H1 (cell line): ENCODE results near the gene RPA3. TPM values are rescaled to one million over a fixed set of nuclear protein-coding genes. Genes with fewer than 3 reads are reported as not detected.

ENCODE experiments used
- CTCF ChIA-PET: fragments of 300-600 bp; sonication (Branson Sonifier 250); formaldehyde crosslinking; loops from one replicate; lab custom pipeline; 2021; ENCODE audit not compliant: partially characterized antibody; lab: Charles Lee
- POLR2A ChIA-PET: fragments of 300-600 bp; sonication (Branson Sonifier 250); formaldehyde crosslinking; loops from one replicate; lab custom pipeline; 2021; ENCODE audit warnings: inconsistent platforms; ENCODE audit not compliant: partially characterized antibody; lab: Charles Lee
- DNase-seq, 2 experiments: peaks; one replicate each; pipeline versions ENCODE4 v3.0.0 to v3.0.0-alpha.2; 2010 to 2022; ENCODE audit warnings: low spot score in 2 of 2, low read depth in 1 of 2, mixed read lengths in 1 of 2
- FAIRE-seq: peaks from 2 replicates; lab custom pipeline; 2011; peaks lifted over from hg19 to GRCh38; lab: Jason Lieb, UNC
- H2AFZ ChIP-seq: 2 replicates; pipeline ENCODE4 v1.8.1; 2012; ENCODE audit warnings: low read length, inconsistent platforms
- H2AK5ac ChIP-seq: 2 replicates; pipeline ENCODE4 v1.6.1; 2013; ENCODE audit warnings: low read depth, low read length
- H2BK120ac ChIP-seq: replicated peaks from 2 replicates; pipeline ENCODE3; 2013; ENCODE audit warnings: low read depth, low read length, inconsistent platforms
- H2BK12ac ChIP-seq: 2 replicates; pipeline ENCODE4 v1.6.1; 2013; ENCODE audit warnings: low read depth, low read length
- H2BK15ac ChIP-seq: 2 replicates; pipeline ENCODE4 v1.6.1; 2013; ENCODE audit warnings: low read length
- H2BK20ac ChIP-seq: 2 replicates; pipeline ENCODE4 v1.6.1; 2013; ENCODE audit warnings: low read length
- H2BK5ac ChIP-seq: 2 replicates; pipeline ENCODE4 v1.6.1; 2013; ENCODE audit warnings: low read depth, low read length
- H3K14ac ChIP-seq: 2 replicates; pipeline ENCODE4 v1.6.1; 2013; ENCODE audit warnings: inconsistent platforms; ENCODE audit not compliant: insufficient read length
- H3K18ac ChIP-seq: 2 replicates; pipeline ENCODE4 v1.6.1; 2013; ENCODE audit warnings: low read length; ENCODE audit errors: extremely low read depth
- H3K23ac ChIP-seq: 2 replicates; pipeline ENCODE4 v1.6.1; 2013; ENCODE audit warnings: inconsistent platforms; ENCODE audit not compliant: insufficient read length
- H3K23me2 ChIP-seq: 2 replicates; pipeline ENCODE4 v1.6.1; 2013; ENCODE audit warnings: low read depth, low read length
- H3K27ac ChIP-seq: 2 replicates; pipeline ENCODE4 v1.6.1; 2011; ENCODE audit warnings: low read depth, low read length, inconsistent platforms
- H3K27me3 ChIP-seq, 4 experiments: replicated peaks in 1 of 4; 1 replicate in 1 of 4; 2 replicates in 3 of 4; pipeline versions ENCODE4 v1.6.1 to v1.8.1; 2011 to 2013; ENCODE audit warnings: low read length in 3 of 4, mild to moderate bottlenecking in 3 of 4, inconsistent platforms in 2 of 4, mixed read lengths in 2 of 4, moderate library complexity in 1 of 4; ENCODE audit not compliant: control insufficient read depth in 3 of 4, insufficient read depth in 3 of 4; ENCODE audit errors: extremely low read depth in 1 of 4
- H3K36me3 ChIP-seq, 4 experiments: 2 replicates each; pipeline versions ENCODE4 v1.6.1 to v1.8.1; 2011 to 2013; ENCODE audit warnings: mild to moderate bottlenecking in 4 of 4, low read length in 3 of 4, moderate library complexity in 2 of 4, control low read depth in 1 of 4, inconsistent platforms in 1 of 4; ENCODE audit not compliant: insufficient read depth in 4 of 4, control insufficient read depth in 2 of 4
- H3K4ac ChIP-seq: replicated peaks from 2 replicates; pipeline ENCODE3; 2013; ENCODE audit warnings: low read length, low read depth, mixed read lengths, inconsistent platforms; ENCODE audit not compliant: insufficient read length
- H3K4me1 ChIP-seq, 4 experiments: replicated peaks in 1 of 4; 1 replicate in 1 of 4; 2 replicates in 3 of 4; pipeline versions ENCODE4 v1.6.1 to v1.8.1; 2011 to 2013; ENCODE audit warnings: low read length in 3 of 4, inconsistent platforms in 2 of 4, mixed read lengths in 1 of 4; ENCODE audit not compliant: insufficient read depth in 4 of 4, control insufficient read depth in 3 of 4
- H3K4me2 ChIP-seq, 2 experiments: 2 replicates each; pipeline versions ENCODE4 v1.6.1 to v1.8.1; 2011 to 2013; ENCODE audit warnings: low read depth in 2 of 2, low read length in 2 of 2, control low read depth in 1 of 2, inconsistent platforms in 1 of 2, mild to moderate bottlenecking in 1 of 2; ENCODE audit not compliant: insufficient read depth in 1 of 2
- H3K4me3 ChIP-seq, 4 experiments: fragments of 200-600, 300-600 bp in 1 of 4; sonication (generic), shearing (Covaris generic), sonication (Bioruptor Twin) in 1 of 4; 2 replicates each; pipeline versions ENCODE4 v1.5.1 to v1.8.1; 2011 to 2016; ENCODE audit warnings: low read length in 4 of 4, low read depth in 3 of 4, control low read depth in 2 of 4, inconsistent platforms in 2 of 4, mild to moderate bottlenecking in 2 of 4, mixed read lengths in 1 of 4, moderate library complexity in 1 of 4; ENCODE audit not compliant: insufficient read depth in 2 of 4; ENCODE audit errors: extremely low read depth in 1 of 4
- H3K56ac ChIP-seq: replicated peaks from 2 replicates; pipeline ENCODE3; 2013; ENCODE audit warnings: low read depth, mild to moderate bottlenecking, mixed read lengths, low read length, inconsistent platforms; ENCODE audit not compliant: insufficient read length
- H3K79me1 ChIP-seq: 2 replicates; pipeline ENCODE4 v1.6.1; 2013; ENCODE audit warnings: low read depth, low read length, control low read depth
- H3K79me2 ChIP-seq, 2 experiments: 2 replicates each; pipeline versions ENCODE4 v1.6.1 to v1.8.1; 2012 to 2013; ENCODE audit warnings: low read length in 2 of 2, mild to moderate bottlenecking in 2 of 2, inconsistent platforms in 1 of 2; ENCODE audit not compliant: insufficient read depth in 2 of 2, control insufficient read depth in 1 of 2
- H3K9ac ChIP-seq, 4 experiments: replicated peaks in 1 of 4; 1 replicate in 1 of 4; 2 replicates in 3 of 4; pipeline versions ENCODE4 v1.6.1 to v1.8.1; 2011 to 2013; ENCODE audit warnings: low read depth in 3 of 4, low read length in 3 of 4, control low read depth in 2 of 4, mild to moderate bottlenecking in 2 of 4, moderate library complexity in 2 of 4, inconsistent platforms in 1 of 4; ENCODE audit errors: extremely low read depth in 1 of 4
- H3K9me3 ChIP-seq, 2 experiments: 2 replicates each; pipeline versions ENCODE4 v1.6.1 to v1.8.1; 2012 to 2013; ENCODE audit warnings: mild to moderate bottlenecking in 2 of 2, moderate library complexity in 2 of 2, control low read depth in 1 of 2, inconsistent platforms in 1 of 2, low read depth in 1 of 2, low read length in 1 of 2, mixed read lengths in 1 of 2; ENCODE audit not compliant: insufficient read depth in 2 of 2
- H4K20me1 ChIP-seq, 2 experiments: replicated peaks in 1 of 2; 2 replicates each; pipeline versions ENCODE3 to v1.8.1; 2011 to 2013; ENCODE audit warnings: inconsistent platforms in 2 of 2, low read length in 2 of 2, mild to moderate bottlenecking in 1 of 2; ENCODE audit not compliant: insufficient read depth in 2 of 2, control insufficient read depth in 1 of 2
- H4K5ac ChIP-seq: 2 replicates; pipeline ENCODE4 v1.6.1; 2013; ENCODE audit warnings: low read length, low read depth, mixed read lengths, inconsistent platforms; ENCODE audit not compliant: insufficient read length
- H4K8ac ChIP-seq: 2 replicates; pipeline ENCODE4 v1.8.0; 2013; ENCODE audit warnings: mild to moderate bottlenecking, moderate library complexity, low read length, inconsistent platforms; ENCODE audit not compliant: insufficient read depth; ENCODE audit errors: extremely low read depth
- H4K91ac ChIP-seq: replicated peaks from 2 replicates; pipeline ENCODE3; 2013; ENCODE audit warnings: low read length, mixed read lengths, inconsistent platforms; ENCODE audit not compliant: insufficient read length
- BACH1 ChIP-seq: IDR thresholded peaks from 2 replicates; pipeline ENCODE4 v1.6.1; 2012; ENCODE audit warnings: low read length, improper control_type of control experiment
- CTBP2 ChIP-seq: IDR thresholded peaks from 2 replicates; pipeline ENCODE4 v1.7.0; 2011; ENCODE audit warnings: borderline replicate concordance, mild to moderate bottlenecking, moderate library complexity, mixed read lengths, low read length; ENCODE audit not compliant: insufficient read depth, insufficient read length
- CTCF ChIP-seq, 3 experiments: IDR thresholded peaks; 1 replicate in 2 of 3; 2 replicates in 1 of 3; pipeline versions ENCODE4 v1.5.1 to v1.6.1; 2011; ENCODE audit warnings: low read length in 3 of 3, mild to moderate bottlenecking in 3 of 3, inconsistent platforms in 2 of 3, low read depth in 1 of 3, moderate library complexity in 1 of 3; ENCODE audit not compliant: insufficient read depth in 1 of 3; ENCODE audit errors: control extremely low read depth in 1 of 3
- POLR2AphosphoS5 ChIP-seq: IDR thresholded peaks from 2 replicates; pipeline ENCODE4 v1.6.1; 2011; ENCODE audit warnings: low read depth, low read length
- RAD21 ChIP-seq, 2 experiments: IDR thresholded peaks in 1 of 2; conservative IDR thresholded peaks in 1 of 2; 2 replicates each; pipeline ENCODE4 v1.6.1; 2011; ENCODE audit warnings: low read depth in 2 of 2, low read length in 2 of 2, improper control_type of control experiment in 1 of 2, inconsistent platforms in 1 of 2, mild to moderate bottlenecking in 1 of 2, moderate library complexity in 1 of 2
- RXRA ChIP-seq: IDR thresholded peaks from 2 replicates; pipeline ENCODE4 v1.6.1; 2011; ENCODE audit warnings: low read depth, mild to moderate bottlenecking, low read length, moderate library complexity; ENCODE audit not compliant: insufficient read depth
- SP4 ChIP-seq: IDR thresholded peaks from 2 replicates; pipeline ENCODE4 v1.6.1; 2012; ENCODE audit warnings: low read length, inconsistent platforms
- TAF1 ChIP-seq: IDR thresholded peaks from 2 replicates; pipeline ENCODE4 v1.6.1; 2011; ENCODE audit warnings: mild to moderate bottlenecking, low read depth, low read length
- TAF7 ChIP-seq: optimal IDR thresholded peaks from 2 replicates; pipeline ENCODE3; 2011; ENCODE audit warnings: low read depth, mild to moderate bottlenecking, inconsistent platforms, low read length, moderate library complexity, borderline replicate concordance
- TBP ChIP-seq: IDR thresholded peaks from 2 replicates; pipeline ENCODE4 v1.6.1; 2011; ENCODE audit warnings: low read depth, low read length, improper control_type of control experiment
- TCF12 ChIP-seq: IDR thresholded peaks from 2 replicates; pipeline ENCODE4 v1.6.1; 2011; ENCODE audit warnings: low read depth, mild to moderate bottlenecking, low read length
- WGBS, 2 experiments: shearing (Covaris generic) in 1 of 2; methylation state at CpG; one replicate each; pipeline versions ENCODE4 v1.1.6 to v1.1.7; 2013 to 2015; ENCODE audit warnings: low lambda C conversion rate in 2 of 2, mixed read lengths in 2 of 2, inconsistent platforms in 1 of 2, low coverage in 1 of 2, missing lambda C conversion rate in 1 of 2; ENCODE audit not compliant: insufficient replicate concordance in 2 of 2, insufficient coverage in 1 of 2, insufficient read length in 1 of 2; ENCODE audit errors: extremely low coverage in 1 of 2, missing lambda C conversion rate in 1 of 2; 5-methylcytosine and 5-hydroxymethylcytosine counted together
- polyA plus RNA-seq, 7 experiments: library from polyadenylated mRNA; depleted of rRNA in 3 of 7; stranded (reverse) in 5 of 7; unstranded in 2 of 7; fragments of >200 nt in 5 of 7; fragments of 200-250 nt in 2 of 7; gene quantifications; 1 replicate in 5 of 7; 2 replicates in 1 of 7; 4 replicates in 1 of 7; pipeline versions ENCODE4 v1.2.1 to v1.2.3, GENCODE V29; 2011 to 2013; ENCODE audit warnings: missing spikeins in 2 of 7, mixed read lengths in 2 of 7
- total RNA-seq: library from RNA; stranded (reverse); fragmentation: NEBNext Ultra II Directional; extraction: Animal tissue kit (Norgen Biotek cat#: 25700); gene quantifications from 2 replicates; pipeline ENCODE4 v1.2.1, GENCODE V29; 2021

Gene RPA3
- total and polyA plus RNA-seq, 2 of the 8 experiments (the other 6 are each of a cell fraction or from before 2014, with no cell fraction given), result 60.2 to 105 TPM

GRCh38 chr7:7756577-7756976 lies 38.2 kb upstream of the RPA3 start:
- H4K20me1 ChIP-seq, result no peaks in the 10 kb centered on the region
- no peak overlapping the region for H4K8ac ChIP-seq
- no peaks in the 10 kb centered on the region for H3K27me3 ChIP-seq
- no peak overlapping the region for H3K27ac ChIP-seq
- H2BK20ac ChIP-seq, result no peak overlapping the region
- no peak overlapping the region for H3K9ac ChIP-seq
- FAIRE-seq (no peak), DNase-seq (no peak)
- H4K5ac ChIP-seq, result no peak overlapping the region
- ChIA-PET POLR2A (no interaction called here), CTCF (interaction anchor here (1.3 kb wide), 1 partner anchor 23 kb away, joined by 3 read pairs; no protein-coding TSS in a partner anchor)
- H3K36me3 ChIP-seq, result no peaks in the 10 kb centered on the region
- H3K18ac ChIP-seq, result no peak overlapping the region
- no peak overlapping the region for H3K23ac ChIP-seq
- no peaks in the 10 kb centered on the region for H3K79me2 ChIP-seq
- H3K23me2 ChIP-seq, result no peaks in the 10 kb centered on the region
- WGBS, 2 experiments, result 88% methylated on average over 3 of the region's 3 CpGs; no CpG with 5 or more reads in 1 of the 2 experiments
- H3K4me2 ChIP-seq, result no peak overlapping the region
- no peak overlapping the region for H2BK12ac ChIP-seq
- H3K4ac ChIP-seq, result no peak overlapping the region
- no peaks in the 10 kb centered on the region for H3K4me1 ChIP-seq
- no peak overlapping the region for H2AK5ac ChIP-seq
- no peak overlapping the region for H2BK120ac ChIP-seq
- H2BK5ac ChIP-seq, result no peak overlapping the region
- no peak overlapping the region for H3K4me3 ChIP-seq
- no peak overlapping the region for H2BK15ac ChIP-seq
- no peak overlapping the region for H2AFZ ChIP-seq
- H4K91ac ChIP-seq, result no peak overlapping the region
- no peaks in the 10 kb centered on the region for H3K79me1 ChIP-seq
- H3K56ac ChIP-seq, result no peak overlapping the region
- H3K9me3 ChIP-seq, result no peaks in the 10 kb centered on the region
- no peak overlapping the region for H3K14ac ChIP-seq
- no peak for TF ChIP-seq BACH1
- TF ChIP-seq SP4, result no peak
- TF ChIP-seq TAF7, result no peak
- TF ChIP-seq TAF1, result no peak
- no peak for TF ChIP-seq CTBP2
- TF ChIP-seq RAD21 (IDR thresholded peaks at IDR 0.05 in 1 of 2, conservative IDR thresholded peaks at IDR 0.05 in 1 of 2; ENCODE audit: low read depth in 2 of 2, low read length in 2 of 2), result no peak
- no peak for TF ChIP-seq TBP
- no peak for TF ChIP-seq POLR2AphosphoS5
- TF ChIP-seq CTCF (IDR thresholded peaks at IDR 0.05; ENCODE audit: control extremely low read depth in 1 of 3, insufficient read depth in 1 of 3, low read depth in 1 of 3, low read length in 3 of 3), result no peak
- TF ChIP-seq RXRA, result no peak
- no peak for TF ChIP-seq TCF12
